GM23338 (cell line): ENCODE results near the gene USP24.

ENCODE experiments used
- CREB1 ChIP-seq: fragments of 250-450 bp; sonication (Bioruptor Pico); IDR thresholded peaks from 2 replicates; pipeline ENCODE4 v1.5.0; 2020; ENCODE audit warnings: low read depth, mild to moderate bottlenecking, moderate library complexity
- EZH2 ChIP-seq: fragments of 200-600 bp; sonication (generic); IDR thresholded peaks from one replicate; pipeline ENCODE4 v1.8.0; 2017; ENCODE audit warnings: antibody characterized with exemption, mild to moderate bottlenecking, low read depth; ENCODE audit not compliant: unreplicated experiment
- EZH2phosphoT487 ChIP-seq: fragments of 200-600 bp; sonication (generic); IDR thresholded peaks from one replicate; pipeline ENCODE4 v1.8.1; 2018; ENCODE audit warnings: antibody characterized with exemption; ENCODE audit not compliant: unreplicated experiment
- JUNB ChIP-seq: IDR thresholded peaks from one replicate; pipeline ENCODE4 v1.6.1; 2016; ENCODE audit warnings: antibody characterized with exemption; ENCODE audit not compliant: unreplicated experiment
- NANOG ChIP-seq: IDR thresholded peaks from 2 replicates; pipeline ENCODE4 v1.6.1; 2016; ENCODE audit warnings: antibody characterized with exemption, borderline replicate concordance
- POLR2AphosphoS5 ChIP-seq: IDR thresholded peaks from 2 replicates; pipeline ENCODE4 v1.6.1; 2016; ENCODE audit warnings: antibody characterized with exemption, low read depth
- ZNF114 ChIP-seq: fragments of 250-450 bp; sonication (Bioruptor Pico); IDR thresholded peaks from 2 replicates; pipeline ENCODE4 v1.5.0; 2020; ENCODE audit warnings: mild to moderate bottlenecking, moderate library complexity
- ZNF331 ChIP-seq: fragments of 250-450 bp; sonication (Bioruptor Pico); IDR thresholded peaks from 2 replicates; pipeline ENCODE4 v1.5.0; 2020; ENCODE audit warnings: low read depth, mild to moderate bottlenecking, moderate library complexity
- ZNF462 ChIP-seq: fragments of 250-450 bp; sonication (Bioruptor Pico); IDR thresholded peaks from 2 replicates; pipeline ENCODE4 v1.5.0; 2020; ENCODE audit warnings: mild to moderate bottlenecking, moderate library complexity
- TF ChIP-seq, protein P1 (sequence below), 2 experiments: fragments of 200-600 bp in 1 of 2; sonication (generic) in 1 of 2; conservative IDR thresholded peaks; 2 replicates each; pipeline versions ENCODE4 v1.5.1 to v1.6.1; 2016 to 2017; ENCODE audit warnings: antibody characterized with exemption in 2 of 2, low read depth in 2 of 2, mild to moderate bottlenecking in 2 of 2, moderate library complexity in 1 of 2
- TF ChIP-seq, protein P2 (sequence below): IDR thresholded peaks from one replicate; pipeline ENCODE4 v1.6.1; 2018; ENCODE audit warnings: antibody characterized with exemption; ENCODE audit not compliant: unreplicated experiment

GRCh38 chr1:55049914-55050278, 165.3 kb downstream of the USP24 start:
- TF ChIP-seq, protein P1, sequence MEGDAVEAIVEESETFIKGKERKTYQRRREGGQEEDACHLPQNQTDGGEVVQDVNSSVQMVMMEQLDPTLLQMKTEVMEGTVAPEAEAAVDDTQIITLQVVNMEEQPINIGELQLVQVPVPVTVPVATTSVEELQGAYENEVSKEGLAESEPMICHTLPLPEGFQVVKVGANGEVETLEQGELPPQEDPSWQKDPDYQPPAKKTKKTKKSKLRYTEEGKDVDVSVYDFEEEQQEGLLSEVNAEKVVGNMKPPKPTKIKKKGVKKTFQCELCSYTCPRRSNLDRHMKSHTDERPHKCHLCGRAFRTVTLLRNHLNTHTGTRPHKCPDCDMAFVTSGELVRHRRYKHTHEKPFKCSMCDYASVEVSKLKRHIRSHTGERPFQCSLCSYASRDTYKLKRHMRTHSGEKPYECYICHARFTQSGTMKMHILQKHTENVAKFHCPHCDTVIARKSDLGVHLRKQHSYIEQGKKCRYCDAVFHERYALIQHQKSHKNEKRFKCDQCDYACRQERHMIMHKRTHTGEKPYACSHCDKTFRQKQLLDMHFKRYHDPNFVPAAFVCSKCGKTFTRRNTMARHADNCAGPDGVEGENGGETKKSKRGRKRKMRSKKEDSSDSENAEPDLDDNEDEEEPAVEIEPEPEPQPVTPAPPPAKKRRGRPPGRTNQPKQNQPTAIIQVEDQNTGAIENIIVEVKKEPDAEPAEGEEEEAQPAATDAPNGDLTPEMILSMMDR (conservative IDR thresholded peaks at IDR 0.05; ENCODE audit: low read depth in 2 of 2): no peak
- no peak for TF ChIP-seq EZH2
- TF ChIP-seq ZNF331 (CRISPR knock-in tag): no peak
- no peak for TF ChIP-seq POLR2AphosphoS5
- no peak for TF ChIP-seq EZH2phosphoT487
- no peak for TF ChIP-seq ZNF462 (CRISPR knock-in tag)
- no peak for TF ChIP-seq NANOG
- TF ChIP-seq, protein P2, sequence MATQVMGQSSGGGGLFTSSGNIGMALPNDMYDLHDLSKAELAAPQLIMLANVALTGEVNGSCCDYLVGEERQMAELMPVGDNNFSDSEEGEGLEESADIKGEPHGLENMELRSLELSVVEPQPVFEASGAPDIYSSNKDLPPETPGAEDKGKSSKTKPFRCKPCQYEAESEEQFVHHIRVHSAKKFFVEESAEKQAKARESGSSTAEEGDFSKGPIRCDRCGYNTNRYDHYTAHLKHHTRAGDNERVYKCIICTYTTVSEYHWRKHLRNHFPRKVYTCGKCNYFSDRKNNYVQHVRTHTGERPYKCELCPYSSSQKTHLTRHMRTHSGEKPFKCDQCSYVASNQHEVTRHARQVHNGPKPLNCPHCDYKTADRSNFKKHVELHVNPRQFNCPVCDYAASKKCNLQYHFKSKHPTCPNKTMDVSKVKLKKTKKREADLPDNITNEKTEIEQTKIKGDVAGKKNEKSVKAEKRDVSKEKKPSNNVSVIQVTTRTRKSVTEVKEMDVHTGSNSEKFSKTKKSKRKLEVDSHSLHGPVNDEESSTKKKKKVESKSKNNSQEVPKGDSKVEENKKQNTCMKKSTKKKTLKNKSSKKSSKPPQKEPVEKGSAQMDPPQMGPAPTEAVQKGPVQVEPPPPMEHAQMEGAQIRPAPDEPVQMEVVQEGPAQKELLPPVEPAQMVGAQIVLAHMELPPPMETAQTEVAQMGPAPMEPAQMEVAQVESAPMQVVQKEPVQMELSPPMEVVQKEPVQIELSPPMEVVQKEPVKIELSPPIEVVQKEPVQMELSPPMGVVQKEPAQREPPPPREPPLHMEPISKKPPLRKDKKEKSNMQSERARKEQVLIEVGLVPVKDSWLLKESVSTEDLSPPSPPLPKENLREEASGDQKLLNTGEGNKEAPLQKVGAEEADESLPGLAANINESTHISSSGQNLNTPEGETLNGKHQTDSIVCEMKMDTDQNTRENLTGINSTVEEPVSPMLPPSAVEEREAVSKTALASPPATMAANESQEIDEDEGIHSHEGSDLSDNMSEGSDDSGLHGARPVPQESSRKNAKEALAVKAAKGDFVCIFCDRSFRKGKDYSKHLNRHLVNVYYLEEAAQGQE: no peak
- no peak for TF ChIP-seq JUNB
- no peak for TF ChIP-seq CREB1 (CRISPR knock-in tag)
- no peak for TF ChIP-seq ZNF114 (CRISPR knock-in tag)
